GM18508 (cell line): ENCODE results near the gene LTA.

Experiments used
- ATAC-seq: cut with Tn5 transposase; IDR thresholded peaks from one replicate; pipeline ENCODE4 v1.9.1; 2021; ENCODE audit warnings: moderate number of reproducible peaks; ENCODE audit not compliant: insufficient read depth, unreplicated experiment

Gene LTA

DNA sequence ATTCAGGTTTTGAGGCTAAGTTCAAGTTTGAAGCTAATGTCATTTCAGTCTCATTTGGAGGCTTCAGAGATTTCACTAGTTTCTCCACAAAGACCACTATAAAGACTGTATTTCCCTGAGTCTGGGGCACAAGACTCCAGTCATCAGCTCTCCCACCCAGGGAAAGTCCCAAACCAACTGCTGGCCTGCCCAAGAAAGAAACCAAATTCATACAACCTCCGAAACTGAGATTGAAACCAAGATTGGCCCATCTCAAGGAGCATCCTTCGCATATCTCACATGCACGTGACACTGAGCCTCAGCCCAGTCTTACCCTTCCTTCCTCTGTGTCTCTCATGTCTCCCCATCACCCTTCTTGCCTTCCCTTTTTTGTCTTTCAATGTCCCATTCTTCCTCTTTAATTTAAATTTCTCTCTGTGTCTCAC lies 3.5 kb upstream of the LTA start:
- ATAC-seq, result peak; percentile 52

DNA sequence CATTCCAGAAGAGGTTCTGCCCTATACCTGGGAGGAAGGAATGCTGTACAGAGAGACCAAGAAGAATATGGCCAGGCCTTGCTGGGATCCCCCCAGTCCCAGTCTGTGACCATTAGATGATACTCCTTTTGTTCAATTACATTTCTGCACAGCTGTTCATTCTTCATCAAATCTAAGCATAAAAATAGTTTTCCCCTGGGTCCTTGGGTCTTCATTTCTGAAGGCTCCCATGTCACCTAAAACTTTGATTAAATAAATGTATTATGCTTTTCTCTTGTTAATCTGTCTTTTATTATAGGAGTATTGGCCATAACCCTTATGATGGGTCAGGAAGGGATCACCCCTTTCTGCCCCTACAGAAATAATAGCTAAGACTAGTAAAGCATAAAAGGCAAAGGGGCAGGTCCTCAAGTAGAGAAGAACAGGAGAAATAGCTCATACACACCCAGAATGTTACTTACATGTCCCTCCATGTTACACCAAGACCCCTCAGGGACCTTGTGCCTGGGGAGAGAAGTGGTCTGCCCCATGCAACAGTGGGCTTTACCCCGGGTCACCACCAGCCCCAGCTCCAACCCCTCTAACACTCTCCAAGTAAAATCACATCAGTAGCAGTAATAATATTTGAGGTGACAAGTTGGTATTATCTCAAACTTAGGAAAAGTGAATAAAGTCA lies 2.1 kb upstream of the LTA start:
- no peak for ATAC-seq

DNA sequence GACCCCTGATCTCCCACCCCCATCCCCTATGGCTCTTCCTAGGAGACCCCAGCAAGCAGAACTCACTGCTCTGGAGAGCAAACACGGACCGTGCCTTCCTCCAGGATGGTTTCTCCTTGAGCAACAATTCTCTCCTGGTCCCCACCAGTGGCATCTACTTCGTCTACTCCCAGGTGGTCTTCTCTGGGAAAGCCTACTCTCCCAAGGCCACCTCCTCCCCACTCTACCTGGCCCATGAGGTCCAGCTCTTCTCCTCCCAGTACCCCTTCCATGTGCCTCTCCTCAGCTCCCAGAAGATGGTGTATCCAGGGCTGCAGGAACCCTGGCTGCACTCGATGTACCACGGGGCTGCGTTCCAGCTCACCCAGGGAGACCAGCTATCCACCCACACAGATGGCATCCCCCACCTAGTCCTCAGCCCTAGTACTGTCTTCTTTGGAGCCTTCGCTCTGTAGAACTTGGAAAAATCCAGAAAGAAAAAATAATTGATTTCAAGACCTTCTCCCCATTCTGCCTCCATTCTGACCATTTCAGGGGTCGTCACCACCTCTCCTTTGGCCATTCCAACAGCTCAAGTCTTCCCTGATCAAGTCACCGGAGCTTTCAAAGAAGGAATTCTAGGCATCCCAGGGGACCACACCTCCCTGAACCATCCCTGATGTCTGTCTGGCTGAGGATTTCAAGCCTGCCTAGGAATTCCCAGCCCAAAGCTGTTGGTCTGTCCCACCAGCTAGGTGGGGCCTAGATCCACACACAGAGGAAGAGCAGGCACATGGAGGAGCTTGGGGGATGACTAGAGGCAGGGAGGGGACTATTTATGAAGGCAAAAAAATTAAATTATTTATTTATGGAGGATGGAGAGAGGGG lies 1.4 kb downstream of the LTA start:
- no peak for ATAC-seq

DNA sequence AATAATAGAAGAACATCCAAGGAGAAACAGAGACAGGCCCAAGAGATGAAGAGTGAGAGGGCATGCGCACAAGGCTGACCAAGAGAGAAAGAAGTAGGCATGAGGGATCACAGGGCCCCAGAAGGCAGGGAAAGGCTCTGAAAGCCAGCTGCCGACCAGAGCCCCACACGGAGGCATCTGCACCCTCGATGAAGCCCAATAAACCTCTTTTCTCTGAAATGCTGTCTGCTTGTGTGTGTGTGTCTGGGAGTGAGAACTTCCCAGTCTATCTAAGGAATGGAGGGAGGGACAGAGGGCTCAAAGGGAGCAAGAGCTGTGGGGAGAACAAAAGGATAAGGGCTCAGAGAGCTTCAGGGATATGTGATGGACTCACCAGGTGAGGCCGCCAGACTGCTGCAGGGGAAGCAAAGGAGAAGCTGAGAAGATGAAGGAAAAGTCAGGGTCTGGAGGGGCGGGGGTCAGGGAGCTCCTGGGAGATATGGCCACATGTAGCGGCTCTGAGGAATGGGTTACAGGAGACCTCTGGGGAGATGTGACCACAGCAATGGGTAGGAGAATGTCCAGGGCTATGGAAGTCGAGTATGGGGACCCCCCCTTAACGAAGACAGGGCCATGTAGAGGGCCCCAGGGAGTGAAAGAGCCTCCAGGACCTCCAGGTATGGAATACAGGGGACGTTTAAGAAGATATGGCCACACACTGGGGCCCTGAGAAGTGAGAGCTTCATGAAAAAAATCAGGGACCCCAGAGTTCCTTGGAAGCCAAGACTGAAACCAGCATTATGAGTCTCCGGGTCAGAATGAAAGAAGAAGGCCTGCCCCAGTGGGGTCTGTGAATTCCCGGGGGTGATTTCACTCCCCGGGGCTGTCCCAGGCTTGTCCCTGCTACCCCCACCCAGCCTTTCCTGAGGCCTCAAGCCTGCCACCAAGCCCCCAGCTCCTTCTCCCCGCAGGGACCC lies 2.3 kb downstream of the LTA start:
- ATAC-seq, result no peak

DNA sequence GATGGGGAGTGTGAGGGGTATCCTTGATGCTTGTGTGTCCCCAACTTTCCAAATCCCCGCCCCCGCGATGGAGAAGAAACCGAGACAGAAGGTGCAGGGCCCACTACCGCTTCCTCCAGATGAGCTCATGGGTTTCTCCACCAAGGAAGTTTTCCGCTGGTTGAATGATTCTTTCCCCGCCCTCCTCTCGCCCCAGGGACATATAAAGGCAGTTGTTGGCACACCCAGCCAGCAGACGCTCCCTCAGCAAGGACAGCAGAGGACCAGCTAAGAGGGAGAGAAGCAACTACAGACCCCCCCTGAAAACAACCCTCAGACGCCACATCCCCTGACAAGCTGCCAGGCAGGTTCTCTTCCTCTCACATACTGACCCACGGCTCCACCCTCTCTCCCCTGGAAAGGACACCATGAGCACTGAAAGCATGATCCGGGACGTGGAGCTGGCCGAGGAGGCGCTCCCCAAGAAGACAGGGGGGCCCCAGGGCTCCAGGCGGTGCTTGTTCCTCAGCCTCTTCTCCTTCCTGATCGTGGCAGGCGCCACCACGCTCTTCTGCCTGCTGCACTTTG lies 3.3 kb downstream of the LTA start, which contains the start of gene TNF:
Gene TNF (plus strand): TSS at position 231 of the 567 bp plus-strand sequence. CDS start 177 bp downstream, at position 408.
- ATAC-seq, result no peak

DNA sequence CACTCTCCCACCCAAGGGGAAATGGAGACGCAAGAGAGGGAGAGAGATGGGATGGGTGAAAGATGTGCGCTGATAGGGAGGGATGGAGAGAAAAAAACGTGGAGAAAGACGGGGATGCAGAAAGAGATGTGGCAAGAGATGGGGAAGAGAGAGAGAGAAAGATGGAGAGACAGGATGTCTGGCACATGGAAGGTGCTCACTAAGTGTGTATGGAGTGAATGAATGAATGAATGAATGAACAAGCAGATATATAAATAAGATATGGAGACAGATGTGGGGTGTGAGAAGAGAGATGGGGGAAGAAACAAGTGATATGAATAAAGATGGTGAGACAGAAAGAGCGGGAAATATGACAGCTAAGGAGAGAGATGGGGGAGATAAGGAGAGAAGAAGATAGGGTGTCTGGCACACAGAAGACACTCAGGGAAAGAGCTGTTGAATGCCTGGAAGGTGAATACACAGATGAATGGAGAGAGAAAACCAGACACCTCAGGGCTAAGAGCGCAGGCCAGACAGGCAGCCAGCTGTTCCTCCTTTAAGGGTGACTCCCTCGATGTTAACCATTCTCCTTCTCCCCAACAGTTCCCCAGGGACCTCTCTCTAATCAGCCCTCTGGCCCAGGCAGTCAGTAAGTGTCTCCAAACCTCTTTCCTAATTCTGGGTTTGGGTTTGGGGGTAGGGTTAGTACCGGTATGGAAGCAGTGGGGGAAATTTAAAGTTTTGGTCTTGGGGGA lies 4.0 kb downstream of the LTA start:
- no peak for ATAC-seq

DNA sequence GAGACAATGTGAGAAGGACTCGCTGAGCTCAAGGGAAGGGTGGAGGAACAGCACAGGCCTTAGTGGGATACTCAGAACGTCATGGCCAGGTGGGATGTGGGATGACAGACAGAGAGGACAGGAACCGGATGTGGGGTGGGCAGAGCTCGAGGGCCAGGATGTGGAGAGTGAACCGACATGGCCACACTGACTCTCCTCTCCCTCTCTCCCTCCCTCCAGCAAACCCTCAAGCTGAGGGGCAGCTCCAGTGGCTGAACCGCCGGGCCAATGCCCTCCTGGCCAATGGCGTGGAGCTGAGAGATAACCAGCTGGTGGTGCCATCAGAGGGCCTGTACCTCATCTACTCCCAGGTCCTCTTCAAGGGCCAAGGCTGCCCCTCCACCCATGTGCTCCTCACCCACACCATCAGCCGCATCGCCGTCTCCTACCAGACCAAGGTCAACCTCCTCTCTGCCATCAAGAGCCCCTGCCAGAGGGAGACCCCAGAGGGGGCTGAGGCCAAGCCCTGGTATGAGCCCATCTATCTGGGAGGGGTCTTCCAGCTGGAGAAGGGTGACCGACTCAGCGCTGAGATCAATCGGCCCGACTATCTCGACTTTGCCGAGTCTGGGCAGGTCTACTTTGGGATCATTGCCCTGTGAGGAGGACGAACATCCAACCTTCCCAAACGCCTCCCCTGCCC lies 4.9 kb downstream of the LTA start:
- ATAC-seq, result no peak

DNA sequence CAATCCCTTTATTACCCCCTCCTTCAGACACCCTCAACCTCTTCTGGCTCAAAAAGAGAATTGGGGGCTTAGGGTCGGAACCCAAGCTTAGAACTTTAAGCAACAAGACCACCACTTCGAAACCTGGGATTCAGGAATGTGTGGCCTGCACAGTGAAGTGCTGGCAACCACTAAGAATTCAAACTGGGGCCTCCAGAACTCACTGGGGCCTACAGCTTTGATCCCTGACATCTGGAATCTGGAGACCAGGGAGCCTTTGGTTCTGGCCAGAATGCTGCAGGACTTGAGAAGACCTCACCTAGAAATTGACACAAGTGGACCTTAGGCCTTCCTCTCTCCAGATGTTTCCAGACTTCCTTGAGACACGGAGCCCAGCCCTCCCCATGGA lies 5.5 kb downstream of the LTA start:
- ATAC-seq, result no peak

DNA sequence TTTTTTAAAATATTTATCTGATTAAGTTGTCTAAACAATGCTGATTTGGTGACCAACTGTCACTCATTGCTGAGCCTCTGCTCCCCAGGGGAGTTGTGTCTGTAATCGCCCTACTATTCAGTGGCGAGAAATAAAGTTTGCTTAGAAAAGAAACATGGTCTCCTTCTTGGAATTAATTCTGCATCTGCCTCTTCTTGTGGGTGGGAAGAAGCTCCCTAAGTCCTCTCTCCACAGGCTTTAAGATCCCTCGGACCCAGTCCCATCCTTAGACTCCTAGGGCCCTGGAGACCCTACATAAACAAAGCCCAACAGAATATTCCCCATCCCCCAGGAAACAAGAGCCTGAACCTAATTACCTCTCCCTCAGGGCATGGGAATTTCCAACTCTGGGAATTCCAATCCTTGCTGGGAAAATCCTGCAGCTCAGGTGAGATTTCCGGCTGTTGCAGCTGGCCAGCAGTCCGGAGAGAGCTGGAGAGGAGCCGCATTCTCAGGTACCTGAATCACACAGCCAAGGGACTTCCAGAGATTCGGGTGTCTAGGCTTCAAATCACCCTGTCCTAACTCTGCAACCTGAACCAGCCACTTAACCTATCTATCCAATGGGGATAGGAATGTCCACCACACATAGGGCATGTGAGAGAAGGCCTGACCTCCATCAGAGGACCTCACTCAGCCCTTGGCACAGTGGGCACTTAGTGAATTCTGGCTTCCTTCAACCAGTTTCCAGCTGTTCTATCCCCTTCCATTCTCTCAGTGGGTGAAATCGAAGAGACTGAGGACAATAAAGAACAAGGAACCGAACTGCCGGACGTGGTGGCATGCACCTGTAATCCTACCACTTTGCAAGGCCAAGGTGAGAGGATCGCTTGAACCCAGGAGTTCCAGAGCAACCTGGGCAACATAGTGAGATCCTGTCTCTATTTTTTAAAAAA lies 6.4 kb downstream of the LTA start:
- no peak for ATAC-seq

DNA sequence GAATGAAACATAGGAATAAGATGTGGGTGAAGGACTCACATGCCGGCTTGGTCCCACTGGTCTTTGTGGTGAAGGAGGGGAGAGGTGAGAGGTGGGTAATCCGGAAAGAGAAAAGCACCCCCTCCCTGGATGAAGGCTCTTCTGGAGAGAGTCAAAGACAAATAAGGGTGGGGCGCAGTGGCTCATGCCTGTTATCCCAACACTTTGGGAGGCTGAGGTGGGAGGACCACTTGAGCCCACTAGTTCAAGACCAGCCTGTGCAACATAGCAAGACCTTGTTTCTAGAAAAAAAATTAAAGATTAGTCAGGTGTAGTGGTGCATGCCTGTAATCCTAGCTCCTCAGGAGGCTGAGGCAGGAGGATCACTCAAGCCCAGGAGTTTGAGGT lies 7.0 kb downstream of the LTA start:
- ATAC-seq, result no peak

DNA sequence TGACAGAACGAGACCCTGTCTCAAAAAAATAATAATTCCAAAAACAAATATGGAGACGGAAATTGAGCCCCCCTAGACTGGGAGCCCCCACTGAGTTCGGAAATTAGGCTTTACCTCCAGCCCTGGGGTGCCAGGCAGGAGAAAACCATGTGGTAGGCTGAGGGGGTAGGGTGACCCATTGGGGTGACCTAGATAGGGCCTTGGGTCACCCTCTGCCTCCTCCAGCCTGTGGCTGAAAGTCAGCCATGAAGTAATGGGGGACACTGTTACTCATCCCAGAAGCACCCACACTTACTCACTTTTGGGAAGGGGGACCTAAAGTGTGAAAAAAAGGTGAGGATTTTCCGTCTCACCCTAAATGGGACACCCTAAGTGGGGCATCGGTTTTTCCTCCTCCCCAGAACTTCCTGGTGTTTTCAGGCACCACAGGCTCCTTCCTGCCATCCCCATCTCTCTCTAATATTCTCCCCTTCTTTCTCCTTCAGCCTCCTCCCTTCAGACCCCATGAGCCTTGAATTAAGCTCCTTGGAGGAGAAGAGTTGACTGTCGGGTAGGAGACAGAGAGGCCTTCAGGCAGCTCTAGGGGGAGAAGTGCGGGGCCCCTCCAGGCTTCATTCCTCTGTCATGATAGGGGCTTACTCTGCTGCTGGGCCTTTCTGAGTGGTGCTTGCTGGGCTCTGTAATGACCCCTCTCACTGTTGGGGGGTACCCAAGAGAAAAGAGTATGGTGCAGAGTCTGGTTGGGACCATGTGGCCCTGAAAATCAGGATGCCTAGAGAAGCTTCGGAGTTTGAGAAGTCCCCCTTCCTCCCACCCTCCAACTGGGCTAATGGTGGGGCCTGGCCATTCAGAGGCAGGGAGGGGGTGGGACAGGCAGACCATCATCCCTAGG lies 7.7 kb downstream of the LTA start:
- no peak for ATAC-seq

DNA sequence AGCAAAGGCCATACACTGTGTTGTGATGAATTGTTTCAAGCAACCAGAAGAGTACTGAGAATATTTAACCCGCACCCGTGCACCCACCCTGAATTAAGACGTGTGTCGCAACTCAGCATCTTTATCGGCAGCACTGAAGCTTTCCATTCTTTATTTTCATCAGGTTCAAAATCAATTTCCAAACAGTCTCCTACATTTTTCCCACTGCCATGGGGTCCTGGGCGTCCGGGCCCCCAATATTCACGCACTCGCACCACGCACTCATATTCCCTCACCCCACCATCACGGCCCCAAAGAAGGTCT lies 8.3 kb downstream of the LTA start:
- no peak for ATAC-seq

DNA sequence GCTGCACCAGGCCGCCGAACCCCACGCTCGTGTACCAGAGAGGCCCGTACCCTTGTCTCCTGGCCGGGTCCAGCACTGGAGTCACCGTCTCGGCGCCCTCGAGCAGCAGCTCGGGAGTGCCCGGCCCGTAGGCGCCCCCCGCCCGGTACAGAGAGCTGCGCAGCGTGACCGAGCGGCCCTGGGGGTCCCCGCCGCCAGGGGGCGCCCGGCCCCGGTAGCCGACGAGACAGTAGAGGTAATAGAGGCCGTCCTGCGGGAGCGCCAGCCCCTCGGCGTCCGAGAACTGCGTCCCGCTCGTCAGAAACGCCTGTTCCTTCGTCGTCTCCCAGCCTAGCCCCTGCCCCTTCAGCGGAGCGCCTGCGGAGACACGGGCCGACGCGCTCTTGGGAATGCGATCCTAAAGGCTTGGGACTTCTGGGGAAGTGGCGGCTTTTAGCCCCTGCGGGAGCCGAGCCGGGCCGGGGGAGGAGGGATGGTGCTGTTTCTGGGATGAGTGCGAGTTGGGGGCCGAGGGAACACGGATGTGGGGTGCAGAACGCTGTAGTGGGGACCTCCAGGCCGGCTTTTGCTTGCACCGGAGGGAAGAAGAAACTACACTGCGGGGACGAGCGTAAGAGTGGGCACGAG lies 8.8 kb downstream of the LTA start:
- no peak for ATAC-seq

DNA sequence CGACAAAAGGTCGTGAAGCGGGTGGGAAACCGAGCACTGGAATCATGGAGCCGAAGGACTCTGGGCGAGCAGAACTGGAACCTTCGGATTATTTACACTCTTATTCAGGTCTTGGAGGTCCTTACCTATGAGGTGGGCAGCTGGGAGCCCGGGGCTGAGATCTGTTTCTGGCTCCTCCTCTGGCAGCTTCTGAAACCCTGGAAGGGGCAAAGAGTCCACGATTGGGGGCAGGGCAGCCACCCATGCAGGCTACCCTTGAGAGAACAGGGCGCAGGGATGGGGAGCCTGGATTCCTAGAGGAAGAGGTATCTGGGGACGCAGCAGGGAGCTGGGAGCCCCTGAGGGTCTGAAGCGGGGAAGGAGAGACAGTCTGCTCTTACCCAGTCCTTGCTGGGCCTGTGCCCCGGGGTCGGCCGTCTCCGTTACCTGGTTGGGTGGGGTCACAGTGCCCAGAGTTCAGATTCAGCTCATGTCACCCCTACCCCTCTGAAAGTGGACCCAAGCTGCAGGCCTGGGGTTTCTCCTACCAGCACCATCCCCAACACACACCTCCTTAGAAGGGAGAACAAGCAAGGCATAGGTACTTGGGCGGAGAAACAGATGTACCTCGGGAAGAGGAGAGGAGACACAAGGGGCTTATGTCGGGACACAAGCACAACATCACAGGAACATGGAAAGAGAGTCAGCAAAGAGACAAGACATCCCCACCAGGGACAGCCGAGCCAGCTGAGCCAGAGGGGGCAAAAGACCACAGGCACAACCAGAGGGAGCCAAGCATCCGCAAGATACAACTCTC lies 9.5 kb downstream of the LTA start:
- no peak for ATAC-seq

DNA sequence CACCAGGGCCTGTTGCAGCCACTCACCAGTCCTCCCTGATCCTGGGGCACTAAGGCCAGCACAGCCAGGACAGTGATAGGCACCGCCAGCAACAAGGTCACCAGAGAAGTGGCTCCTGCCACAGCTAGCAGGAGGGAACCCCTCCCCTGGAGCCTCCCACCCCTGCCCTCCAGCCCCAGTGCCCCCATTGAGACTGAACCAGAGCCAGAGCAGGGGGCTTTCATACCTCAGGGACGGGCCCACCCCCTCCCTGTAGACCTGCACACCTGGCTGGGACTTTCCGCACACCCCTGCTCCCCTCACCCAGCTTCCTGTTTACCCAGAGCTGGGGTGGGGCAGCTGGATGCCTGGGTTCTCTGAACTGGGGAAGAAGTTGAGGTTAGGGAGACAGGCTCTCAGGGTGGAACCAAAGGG lies 10.1 kb downstream of the LTA start, which contains the start of gene LTB:
Gene LTB (minus strand): TSS at position 195 of the 414 bp plus-strand sequence. CDS start 7 bp downstream, at position 188.
- no peak for ATAC-seq

DNA sequence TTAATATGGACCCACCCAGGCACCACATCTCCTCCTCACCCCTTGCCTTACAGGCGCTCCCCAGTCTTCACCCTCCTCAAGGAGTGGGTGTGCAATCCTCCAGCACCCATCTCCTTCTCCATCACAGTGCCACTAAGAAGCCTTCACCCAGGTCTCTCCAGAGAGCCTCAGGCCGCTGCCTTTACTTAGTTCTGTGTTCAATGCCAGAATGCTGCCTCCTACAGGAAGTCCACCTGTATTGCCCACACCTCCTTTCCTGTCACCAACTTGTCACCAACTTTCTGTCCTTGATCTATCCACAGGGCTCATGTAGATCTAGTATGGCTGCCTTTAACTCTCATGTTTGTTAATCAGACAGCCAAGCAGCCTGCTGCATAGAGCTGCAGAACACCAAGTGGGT lies 13.4 kb downstream of the LTA start:
- no peak for ATAC-seq
